Measurements from ENCODE around the gene CPHXL2. TPM values are rescaled to one million over a fixed set of nuclear protein-coding genes. Genes with fewer than 3 reads are reported as not detected.

CPHXL2 gene
- not detected for total RNA-seq

DNA sequence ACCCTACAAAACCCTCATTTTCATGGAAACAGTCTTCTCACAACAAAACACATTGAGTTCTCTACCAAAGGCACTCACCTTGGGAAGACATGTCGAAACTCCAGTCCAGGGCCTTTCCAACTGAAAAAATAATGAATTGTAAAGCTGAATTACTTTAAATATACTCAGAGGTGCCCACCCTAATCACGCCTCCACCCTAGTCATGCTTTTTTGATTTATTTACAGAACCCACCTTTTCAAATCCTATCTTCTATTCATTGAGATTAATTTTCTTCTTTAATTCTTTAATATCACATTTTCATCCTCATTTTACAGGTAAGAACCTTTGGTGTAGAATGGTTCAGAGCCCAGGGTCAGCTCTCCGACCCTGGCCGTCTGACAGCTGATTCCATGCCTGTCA is at the start of gene CPHXL2:
Gene CPHXL2, minus strand, starts transcription at position 101 of the 400 bp plus-strand sequence. Its CDS starts 10 bp downstream, at position 91.
- Mint-ChIP-seq H3K9me3 (no peaks in the 10 kb centered on the region), H3K4me3 (no peak within 1 kb of the TSS), H3K4me1 (no peaks in the 10 kb centered on the region), H3K27me3 (no peaks in the 10 kb centered on the region), H3K36me3 (no peaks in the 10 kb centered on the region), H3K27ac (no peak within 1 kb of the TSS)
- no peak for DNase-seq

DNA sequence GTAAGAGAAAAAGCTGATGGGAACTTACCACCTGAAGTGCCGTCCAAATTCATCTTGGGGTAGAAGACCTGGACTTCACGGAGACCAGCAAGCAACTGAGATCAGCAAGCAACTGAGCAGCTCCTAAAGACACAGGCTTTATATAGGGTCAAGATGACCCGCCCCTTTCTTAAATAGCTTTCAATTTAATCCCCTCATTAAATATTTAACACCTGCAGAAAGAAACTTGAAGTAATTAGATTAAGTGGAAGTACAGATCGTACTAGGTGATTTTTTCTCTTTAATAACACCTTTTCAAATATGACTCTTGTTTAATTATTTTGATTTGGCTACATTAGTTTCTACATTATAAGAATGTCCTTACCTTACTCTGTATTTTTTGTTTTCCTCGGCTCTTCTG is 49.6 kb upstream of the CPHXL2 start, which contains the start of gene CPHXL:
Gene CPHXL, minus strand, starts transcription at position 101 of the 400 bp plus-strand sequence. Its CDS starts 48 bp downstream, at position 53.
- no peaks in the 10 kb centered on the region for H3K4me1 Mint-ChIP-seq
- H3K9me3 Mint-ChIP-seq = peaks cover 5% of the 10 kb centered on the region
- DNase-seq = no peak
- no peaks in the 10 kb centered on the region for H3K27me3 Mint-ChIP-seq
- no peaks in the 10 kb centered on the region for H3K36me3 Mint-ChIP-seq
- no peak within 1 kb of the TSS for H3K4me3 Mint-ChIP-seq
- H3K27ac Mint-ChIP-seq = no peak within 1 kb of the TSS

DNA sequence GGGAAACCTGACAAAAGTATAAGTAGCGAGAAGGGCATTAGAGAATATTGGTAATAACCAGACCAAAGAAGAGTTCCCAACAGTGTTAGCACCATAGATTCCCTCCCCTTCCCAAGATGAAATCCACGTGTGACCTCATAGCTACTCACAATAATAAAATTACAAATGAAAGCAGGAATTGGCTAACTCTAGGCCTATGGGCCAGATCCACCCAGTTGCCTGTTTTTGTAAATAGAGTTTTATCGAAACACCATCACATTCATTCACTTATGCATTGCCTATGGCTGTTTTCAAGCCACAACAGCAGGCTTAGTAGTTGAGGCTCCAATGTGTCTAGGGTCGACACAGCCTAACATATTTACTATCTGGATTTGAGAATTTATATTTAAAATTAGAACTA is 41.6 kb upstream of the CPHXL2 start:
- no peak overlapping the region for H3K4me3 Mint-ChIP-seq
- peaks cover 4% of the 10 kb centered on the region for H3K36me3 Mint-ChIP-seq
- H3K27ac Mint-ChIP-seq = no peak overlapping the region
- peaks cover 13% of the 10 kb centered on the region for H3K27me3 Mint-ChIP-seq
- H3K9me3 Mint-ChIP-seq = peaks cover 11% of the 10 kb centered on the region
- H3K4me1 Mint-ChIP-seq = no peaks in the 10 kb centered on the region
- DNase-seq = no peak

- H3K9me3 Mint-ChIP-seq = peaks cover 12% of the 10 kb centered on the region
- no peak for DNase-seq
- H3K4me1 Mint-ChIP-seq = no peaks in the 10 kb centered on the region
- H3K27me3 Mint-ChIP-seq = peaks cover 13% of the 10 kb centered on the region
- H3K4me3 Mint-ChIP-seq = no peak overlapping the region
- peaks cover 4% of the 10 kb centered on the region for H3K36me3 Mint-ChIP-seq
- H3K27ac Mint-ChIP-seq = no peak overlapping the region
Measured at GRCh38 chr16:75714661-75715060, 37.9 kb upstream of the CPHXL2 start.

DNA sequence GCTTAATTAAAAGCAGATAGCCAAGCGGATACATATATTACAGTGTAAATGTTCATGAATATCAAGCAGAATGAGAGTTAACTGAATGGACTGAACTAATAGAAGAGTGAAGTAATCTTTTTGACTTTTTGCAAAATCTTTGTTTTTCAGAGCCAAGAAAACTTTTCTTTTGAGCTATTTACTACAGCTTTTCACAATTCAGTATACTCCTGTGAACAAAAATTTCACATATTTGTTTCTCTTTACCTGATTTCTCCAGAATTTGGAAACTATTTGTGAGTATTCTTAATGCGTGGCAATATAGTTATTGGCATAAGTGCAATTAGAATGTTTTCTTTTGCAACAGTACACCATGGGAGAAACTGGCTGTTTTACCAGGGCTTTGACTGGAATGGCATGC is 33.5 kb upstream of the CPHXL2 start:
- peaks cover 5% of the 10 kb centered on the region for H3K27me3 Mint-ChIP-seq
- H3K27ac Mint-ChIP-seq = no peak overlapping the region
- no peaks in the 10 kb centered on the region for H3K4me1 Mint-ChIP-seq
- no peak for DNase-seq
- peaks cover 3% of the 10 kb centered on the region for H3K36me3 Mint-ChIP-seq
- no peak overlapping the region for H3K4me3 Mint-ChIP-seq
- H3K9me3 Mint-ChIP-seq = peaks cover 12% of the 10 kb centered on the region

DNA sequence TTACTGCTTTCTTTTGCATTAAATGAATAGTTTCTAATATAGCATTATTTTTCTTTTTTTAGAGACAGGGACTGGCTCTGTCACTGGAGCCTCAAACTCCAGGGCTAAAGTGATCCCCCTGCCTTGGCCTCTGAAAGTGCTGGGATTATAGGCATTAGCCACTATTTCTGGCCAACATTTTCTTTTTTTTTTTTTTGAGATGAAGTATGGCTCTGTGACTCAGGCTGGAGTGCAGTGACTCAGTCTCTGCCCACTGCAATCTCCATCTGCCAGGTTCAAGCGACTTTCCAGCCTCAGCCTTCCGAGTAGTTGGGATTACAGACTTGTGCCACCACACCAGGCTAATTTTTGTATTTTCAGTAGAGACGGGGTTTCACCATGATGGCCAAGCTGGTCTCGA is 26.5 kb upstream of the CPHXL2 start:
- Mint-ChIP-seq H3K27me3 (peaks cover 3% of the 10 kb centered on the region), H3K9me3 (no peaks in the 10 kb centered on the region), H3K4me3 (no peak overlapping the region), H3K27ac (no peak overlapping the region), H3K4me1 (no peaks in the 10 kb centered on the region), H3K36me3 (no peaks in the 10 kb centered on the region)
- DNase-seq = no peak

GRCh38 chr16:75702242-75702641 is 25.4 kb upstream of the CPHXL2 start:
- Mint-ChIP-seq H3K27me3 (peaks cover 1% of the 10 kb centered on the region), H3K27ac (no peak overlapping the region), H3K4me3 (no peak overlapping the region), H3K36me3 (no peaks in the 10 kb centered on the region), H3K4me1 (no peaks in the 10 kb centered on the region), H3K9me3 (no peaks in the 10 kb centered on the region)
- DNase-seq = no peak

- no peak within 1 kb of the TSS for H3K4me3 Mint-ChIP-seq
- no peaks in the 10 kb centered on the region for H3K27me3 Mint-ChIP-seq
- no peaks in the 10 kb centered on the region for H3K36me3 Mint-ChIP-seq
- H3K9me3 Mint-ChIP-seq = no peaks in the 10 kb centered on the region
- no peaks in the 10 kb centered on the region for H3K4me1 Mint-ChIP-seq
- DNase-seq = no peak
- no peak within 1 kb of the TSS for H3K27ac Mint-ChIP-seq
Measured at GRCh38 chr16:75701361-75701760, 24.6 kb upstream of the CPHXL2 start, which contains the start of gene DUXB. Gene DUXB (minus strand): TSS chr16:75701461. CDS start chr16:75701418, 43 bp downstream.

GRCh38 chr16:75697571-75697970 is 20.8 kb upstream of the CPHXL2 start:
- DNase-seq = no peak
- Mint-ChIP-seq H3K4me3 (no peak overlapping the region), H3K27me3 (no peaks in the 10 kb centered on the region), H3K9me3 (no peaks in the 10 kb centered on the region), H3K4me1 (no peaks in the 10 kb centered on the region), H3K36me3 (no peaks in the 10 kb centered on the region), H3K27ac (no peak overlapping the region)

DNA sequence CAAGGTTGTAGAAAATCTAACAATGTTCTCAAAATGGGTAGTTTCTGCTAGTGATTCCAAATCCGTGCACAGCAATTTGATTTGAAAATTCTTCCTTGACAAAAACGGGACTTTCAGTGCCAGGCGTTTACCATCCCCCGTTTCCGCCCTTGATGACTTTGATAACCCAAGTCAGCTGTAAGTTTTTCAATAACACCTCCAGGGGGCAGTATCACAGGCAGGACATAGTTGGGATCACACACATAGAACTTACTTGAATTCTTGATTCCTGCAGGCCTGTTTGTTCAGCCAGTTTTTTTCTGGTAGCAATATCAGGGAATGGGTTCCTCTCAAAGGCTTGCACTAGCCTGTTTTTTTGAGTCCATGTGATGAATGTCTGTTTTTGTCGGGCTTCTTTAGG is 18.9 kb upstream of the CPHXL2 start:
- Mint-ChIP-seq H3K4me3 (no peak overlapping the region), H3K4me1 (no peaks in the 10 kb centered on the region), H3K27me3 (no peaks in the 10 kb centered on the region), H3K27ac (no peak overlapping the region), H3K36me3 (no peaks in the 10 kb centered on the region), H3K9me3 (no peaks in the 10 kb centered on the region)
- DNase-seq = no peak

DNA sequence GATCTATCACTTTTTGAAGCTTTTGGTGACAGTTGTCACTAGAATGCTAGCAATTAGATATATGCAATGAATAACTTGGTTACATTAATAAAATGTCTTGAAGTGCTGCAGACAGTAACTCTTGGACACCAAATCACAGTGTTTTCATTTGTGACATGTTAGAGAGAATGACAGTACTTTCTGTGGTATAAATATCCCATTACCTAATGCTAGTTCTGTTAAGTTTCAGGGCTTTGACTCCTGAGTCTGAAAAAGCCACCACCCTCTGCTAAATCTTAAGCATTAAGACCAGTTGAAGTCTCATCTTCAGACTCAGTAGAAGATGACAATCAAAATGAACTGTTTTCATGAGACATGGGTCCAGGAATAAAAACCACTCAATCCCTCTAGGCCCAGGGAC is 10.6 kb upstream of the CPHXL2 start:
- H3K9me3 Mint-ChIP-seq = peaks cover 1% of the 10 kb centered on the region
- no peaks in the 10 kb centered on the region for H3K4me1 Mint-ChIP-seq
- H3K27ac Mint-ChIP-seq = no peak overlapping the region
- no peak for DNase-seq
- no peaks in the 10 kb centered on the region for H3K36me3 Mint-ChIP-seq
- H3K4me3 Mint-ChIP-seq = no peak overlapping the region
- H3K27me3 Mint-ChIP-seq = peaks cover 3% of the 10 kb centered on the region

DNA sequence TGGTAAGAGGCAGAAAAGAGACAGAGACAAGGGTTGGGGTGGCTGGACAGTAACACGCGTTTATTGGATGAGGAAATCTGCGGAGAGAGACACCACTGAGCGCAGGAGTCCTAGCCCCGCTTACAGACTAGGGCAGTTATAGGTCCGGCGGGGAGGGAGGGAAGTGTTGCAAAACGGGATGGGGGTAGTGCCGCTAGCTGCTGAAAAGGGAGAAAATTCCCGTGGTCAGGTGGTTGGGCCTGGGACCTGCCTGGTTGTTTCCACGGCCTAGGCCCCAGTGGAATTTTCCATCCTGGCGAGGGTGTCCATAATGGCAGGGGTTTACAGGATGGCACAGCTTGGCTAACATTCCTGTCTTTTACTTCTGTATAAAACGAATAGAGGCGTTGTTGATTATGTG is 5.5 kb upstream of the CPHXL2 start:
- DNase-seq = no peak
- no peaks in the 10 kb centered on the region for H3K9me3 Mint-ChIP-seq
- H3K4me3 Mint-ChIP-seq = no peak overlapping the region
- no peaks in the 10 kb centered on the region for H3K27me3 Mint-ChIP-seq
- H3K36me3 Mint-ChIP-seq = no peaks in the 10 kb centered on the region
- no peak overlapping the region for H3K27ac Mint-ChIP-seq
- no peaks in the 10 kb centered on the region for H3K4me1 Mint-ChIP-seq

- Mint-ChIP-seq H3K4me1 (no peaks in the 10 kb centered on the region), H3K27me3 (no peaks in the 10 kb centered on the region), H3K9me3 (no peaks in the 10 kb centered on the region), H3K27ac (no peak overlapping the region), H3K36me3 (no peaks in the 10 kb centered on the region), H3K4me3 (no peak overlapping the region)
- DNase-seq = no peak
Measured at GRCh38 chr16:75679366-75679765, 2.6 kb upstream of the CPHXL2 start.

DNA sequence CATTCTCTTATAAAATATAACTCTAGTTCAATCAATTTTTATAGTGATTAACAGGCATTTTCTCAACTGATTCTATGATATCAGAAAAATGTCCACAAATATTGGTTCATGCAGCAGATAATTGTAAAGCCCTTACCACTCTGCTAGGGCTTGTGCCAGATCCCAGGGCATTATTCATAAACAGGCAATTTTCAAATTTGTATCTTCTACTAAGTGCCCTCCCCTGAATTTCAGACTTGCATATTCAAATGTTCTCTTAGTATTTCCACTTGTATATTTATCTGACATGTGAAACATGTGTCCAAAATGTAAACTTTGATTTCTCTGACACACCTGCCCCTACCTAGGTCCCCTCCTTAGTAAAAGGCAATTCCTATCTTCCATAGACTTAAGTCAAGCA is 9.3 kb downstream of the CPHXL2 start:
- Mint-ChIP-seq H3K36me3 (no peaks in the 10 kb centered on the region), H3K9me3 (no peaks in the 10 kb centered on the region), H3K27me3 (no peaks in the 10 kb centered on the region), H3K4me3 (no peak overlapping the region), H3K27ac (no peak overlapping the region), H3K4me1 (no peaks in the 10 kb centered on the region)
- no peak for DNase-seq

- DNase-seq = no peak
- Mint-ChIP-seq H3K4me1 (no peaks in the 10 kb centered on the region), H3K36me3 (peaks cover 14% of the 10 kb centered on the region), H3K27me3 (no peaks in the 10 kb centered on the region), H3K27ac (no peak overlapping the region), H3K9me3 (no peaks in the 10 kb centered on the region), H3K4me3 (no peak overlapping the region)
Measured at GRCh38 chr16:75660726-75661302, 16.0 kb downstream of the CPHXL2 start.

DNA sequence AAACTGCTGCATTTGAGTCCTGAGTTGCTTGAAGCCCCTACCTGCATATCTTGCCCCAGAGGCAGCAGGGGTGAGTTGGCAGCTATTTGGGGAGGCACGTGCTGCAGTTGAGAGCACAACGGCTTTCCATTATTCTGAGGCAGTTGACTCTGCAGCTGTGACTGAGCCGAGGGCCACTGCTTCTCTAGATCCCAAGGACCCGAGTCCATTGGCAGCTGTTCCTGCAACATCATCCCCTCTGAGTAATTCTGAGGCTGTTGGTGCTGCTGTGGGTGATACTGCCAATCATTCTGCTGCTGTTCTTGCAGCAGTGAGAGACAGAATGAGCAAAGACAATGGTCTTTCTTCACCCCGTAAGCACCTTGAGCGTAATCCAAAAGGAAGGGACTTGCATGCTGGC is 16.5 kb downstream of the CPHXL2 start:
- Mint-ChIP-seq H3K27me3 (no peaks in the 10 kb centered on the region), H3K9me3 (no peaks in the 10 kb centered on the region), H3K36me3 (peaks cover 15% of the 10 kb centered on the region), H3K27ac (no peak overlapping the region), H3K4me1 (no peaks in the 10 kb centered on the region), H3K4me3 (no peak overlapping the region)
- no peak for DNase-seq
